ENCODE data around the gene SLC2A13.
"Not testable (repeated sequence)": the region's sequence is repeated elsewhere in the genome, so short reads cannot be mapped to it uniquely, and the experiment has no call there.

GRCh38 chr12:39812456-39812855 lies 293.4 kb downstream of the SLC2A13 start:
- not testable (repeated sequence) for TF ChIP-seq CTCF, POLR2A (IDR thresholded peaks at IDR 0.05)

Data from lower leg skin (tissue), 3 donors.